Ovary (tissue), 9 donors: ENCODE data around the gene KCTD17. TPM values are rescaled to one million over a fixed set of nuclear protein-coding genes. Genes with fewer than 3 reads are reported as not detected.

Source experiments
- DNase-seq, 5 donors: peaks; one replicate each; pipeline ENCODE4 v3.0.0-alpha.2; 2019 to 2020
- H3K27ac ChIP-seq, 2 donors: fragments of 200-600 bp; one replicate each; pipeline versions ENCODE4 v1.5.1 to v1.8.0; 2019 to 2022
- H3K27me3 ChIP-seq: fragments of 200-600 bp; one replicate; pipeline ENCODE4 v1.8.0; 2022
- H3K36me3 ChIP-seq: fragments of 200-600 bp; sonication (generic); one replicate; pipeline ENCODE4 v1.5.1; 2019
- H3K4me1 ChIP-seq: one replicate; pipeline ENCODE4 v1.8.1; 2013; ENCODE audit warnings: mild to moderate bottlenecking, moderate library complexity; ENCODE audit not compliant: insufficient read depth
- H3K4me3 ChIP-seq: fragments of 200-600 bp; sonication (generic); one replicate; pipeline ENCODE4 v1.5.1; 2017
- H3K9me3 ChIP-seq, 2 donors: fragments of 200-600 bp in 1 of 2; sonication (generic) in 1 of 2; one replicate each; pipeline versions ENCODE4 v1.5.1 to v1.8.1; 2013 to 2019; ENCODE audit warnings: mild to moderate bottlenecking in 1 of 2, moderate library complexity in 1 of 2
- CTCF ChIP-seq, 3 donors: fragments of 450-650 bp in 2 of 3; fragments of 200-600 bp in 1 of 3; IDR thresholded peaks; one replicate each; pipeline versions ENCODE4 v1.5.1 to v1.8.0; 2016 to 2022; ENCODE audit warnings: antibody characterized with exemption in 3 of 3, mild to moderate bottlenecking in 1 of 3
- EP300 ChIP-seq: sonication (generic); formaldehyde crosslinking; IDR thresholded peaks from one replicate; pipeline ENCODE4 v1.6.1; 2017; ENCODE audit warnings: antibody characterized with exemption
- POLR2A ChIP-seq: fragments of 450-650 bp; IDR thresholded peaks from one replicate; pipeline ENCODE4 v1.6.1; 2017; ENCODE audit warnings: antibody characterized with exemption, mild to moderate bottlenecking, moderate library complexity
- WGBS, 3 donors: extraction: QIAGEN DNeasy Blood & Tissue Kit in 1 of 3; methylation state at CpG; one replicate each; pipeline versions ENCODE4 v1.1.5 to v1.1.7; 2013 to 2017; 5-methylcytosine and 5-hydroxymethylcytosine counted together
- intact Hi-C, 4 donors: fragments of 100-400 bp; cut with DNase I; formaldehyde crosslinking; loops; one replicate each; pipeline versions ENCODE4 v1.11.0 to v1.15.1; 2022 to 2023
- polyA plus RNA-seq, 2 donors: library from polyadenylated mRNA; stranded (reverse); fragments of 200-250 nt in 1 of 2; fragments of 350-450 nt in 1 of 2; fragmentation: Illumina TruSeq in 1 of 2; extraction: RNeasy Lipid Tissue Mini Kit (QIAGEN cat#74804) in 1 of 2; gene quantifications; one replicate each; pipeline ENCODE4 v1.2.3, GENCODE V29; 2013 to 2014
- total RNA-seq, 7 donors: library from RNA; depleted of rRNA in 2 of 7; stranded (reverse); fragments of >200 nt in 2 of 7; fragmentation: NEBNext Ultra II Directional in 3 of 7; extraction: Animal tissue kit (Norgen Biotek cat#: 25700) in 3 of 7; gene quantifications; one replicate each; pipeline versions ENCODE4 v1.1.0 to v1.2.4, GENCODE V29; 2016 to 2023
- donor health status: DM: no; HTN: no; CAD: no; lungs with moderate emphysema.
- donor health status: DM: no; HTN: no; CAD: no.
- donor health status: Bipolar disorder and iron deficiency.
- donor health status: DM: yes; HTN: yes; CAD: no.
- donor health status: DM: no; HTN: no; CAD: no.
- donor health status: DM: yes; HTN: yes; CAD: no.

KCTD17 gene
- total and polyA plus RNA-seq, 9 donors = 4.5 to 34.7 (median 26.7) TPM

GRCh38 chr22:37026325-37026724 is 25.2 kb upstream of the KCTD17 start:
- DNase-seq = no peak
- no peaks in the 10 kb centered on the region for H3K9me3 ChIP-seq
- no peaks in the 10 kb centered on the region for H3K36me3 ChIP-seq
- peaks cover 11% of the 10 kb centered on the region for H3K4me1 ChIP-seq
- intact Hi-C loops = no loop called here
- H3K27me3 ChIP-seq = no peaks in the 10 kb centered on the region
- no peak overlapping the region for H3K4me3 ChIP-seq
- WGBS, 3 donors = 89 to 94% (median 89%) methylated on average over 5 of the region's 5 CpGs
- no peak overlapping the region for H3K27ac ChIP-seq
- TF ChIP-seq POLR2A (no peak), CTCF (IDR thresholded peaks at IDR 0.05) (no peak)

GRCh38 chr22:37027556-37027955 is 24.0 kb upstream of the KCTD17 start:
- no peak for DNase-seq
- H3K27ac ChIP-seq = no peak overlapping the region
- no peaks in the 10 kb centered on the region for H3K9me3 ChIP-seq
- H3K4me1 ChIP-seq = peaks cover 11% of the 10 kb centered on the region
- H3K27me3 ChIP-seq = no peaks in the 10 kb centered on the region
- WGBS, 3 donors = 80 to 85% (median 83%) methylated on average over 7 of the region's 7 CpGs
- intact Hi-C loops = no loop called here
- TF ChIP-seq EP300 = no peak
- TF ChIP-seq POLR2A = no peak
- TF ChIP-seq CTCF (IDR thresholded peaks at IDR 0.05) = no peak
- no peak overlapping the region for H3K4me3 ChIP-seq
- H3K36me3 ChIP-seq = no peaks in the 10 kb centered on the region

DNA sequence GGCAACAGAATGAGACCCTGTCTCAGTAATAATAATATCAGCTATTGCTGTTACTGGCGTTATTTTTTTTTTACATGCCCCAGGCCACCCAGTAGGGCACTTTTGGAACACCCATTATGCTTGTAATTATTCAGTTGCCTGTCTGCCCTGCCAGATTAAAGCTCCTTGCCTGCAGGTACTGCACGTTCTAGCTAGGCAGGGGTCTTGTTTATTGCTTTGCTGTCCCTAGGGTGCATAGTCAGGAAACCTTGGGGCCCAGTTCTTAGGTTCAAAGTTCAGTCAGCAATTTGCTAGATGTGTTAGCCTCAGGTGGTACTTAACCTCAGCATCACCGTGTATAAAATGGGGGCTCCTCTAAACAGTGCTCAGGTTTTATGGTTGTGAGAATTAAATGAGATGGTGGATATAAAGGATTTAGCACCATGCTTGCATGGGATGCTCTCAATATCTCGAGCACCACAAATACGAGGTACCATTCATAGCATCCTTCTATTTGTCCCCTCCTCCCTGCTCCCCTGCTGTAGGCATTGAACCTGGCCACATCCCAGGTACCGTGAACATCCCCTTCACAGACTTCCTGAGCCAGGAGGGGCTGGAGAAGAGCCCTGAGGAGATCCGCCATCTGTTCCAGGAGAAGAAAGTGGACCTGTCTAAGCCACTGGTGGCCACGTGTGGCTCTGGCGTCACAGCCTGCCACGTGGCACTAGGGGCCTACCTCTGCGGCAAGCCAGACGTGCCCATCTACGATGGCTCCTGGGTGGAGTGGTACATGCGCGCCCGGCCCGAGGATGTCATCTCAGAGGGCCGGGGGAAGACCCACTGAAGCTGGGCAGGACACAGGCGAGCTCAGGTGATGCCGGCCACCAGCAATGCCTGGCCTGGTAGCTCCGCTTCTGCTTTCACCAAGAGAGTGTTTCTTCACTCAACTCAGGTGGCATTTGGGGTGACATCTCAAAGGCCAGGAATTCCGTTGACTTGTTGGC is 22.6 kb upstream of the KCTD17 start:
- DNase-seq = no peak
- Histone ChIP-seq H3K9me3 (no peaks in the 10 kb centered on the region), H3K27me3 (no peaks in the 10 kb centered on the region), H3K4me1 (peaks cover 6% of the 10 kb centered on the region), H3K4me3 (no peak overlapping the region), H3K27ac (no peak overlapping the region), H3K36me3 (no peaks in the 10 kb centered on the region)
- 86 to 90% (median 88%) methylated on average over 17 to 22 of the region's 22 CpGs for WGBS, 3 donors
- TF ChIP-seq EP300 (no peak), POLR2A (no peak), CTCF (IDR thresholded peaks at IDR 0.05) (no peak)
- intact Hi-C loops = no loop called here

GRCh38 chr22:37030560-37031281 is 20.8 kb upstream of the KCTD17 start:
- TF ChIP-seq POLR2A (no peak), EP300 (no peak), CTCF (IDR thresholded peaks at IDR 0.05) (no peak)
- no peak overlapping the region for H3K27ac ChIP-seq
- H3K4me1 ChIP-seq = peaks cover 5% of the 10 kb centered on the region
- WGBS, 3 donors = 66 to 68% (median 67%) methylated on average over 14 of the region's 14 CpGs
- no peaks in the 10 kb centered on the region for H3K9me3 ChIP-seq
- intact Hi-C loops = no loop called here
- no peak overlapping the region for H3K4me3 ChIP-seq
- no peak for DNase-seq
- H3K27me3 ChIP-seq = no peaks in the 10 kb centered on the region
- no peaks in the 10 kb centered on the region for H3K36me3 ChIP-seq
